Measurements from ENCODE around the gene PGAP1. TPM values are rescaled to one million over a fixed set of nuclear protein-coding genes. Genes with fewer than 3 reads are reported as not detected.
A peak's percentile ranks its signal among the peaks of the same experiment; 100 is the strongest.

Gene PGAP1
- total RNA-seq, 2 experiments from 2014 or later: 22.2 to 25.1 TPM

GRCh38 chr2:196963043-196963442 lies 36.5 kb upstream of the PGAP1 start:
- Mint-ChIP-seq H3K36me3 (ENCODE audit: low read depth) (peaks cover 3% of the 10 kb centered on the region), H3K4me3 (no peak overlapping the region), H3K9me3 (ENCODE audit: low read depth) (peaks cover 9% of the 10 kb centered on the region), H3K27ac (peak overlapping the region; percentile 76), H3K27me3 (no peaks in the 10 kb centered on the region), H3K4me1 (peaks cover 31% of the 10 kb centered on the region)
- DNase-seq: no peak
- POLR2A ChIA-PET: interaction anchor here (0.6 to 2.0 kb wide), 2 partner anchors 36 to 507 kb away, joined by 9 to 11 read pairs; no protein-coding TSS in a partner anchor
- CTCF ChIA-PET: interaction anchor here (0.9 to 2.0 kb wide), 4 partner anchors 13 to 35 kb away, joined by 3 to 5 read pairs (median 4); no protein-coding TSS in a partner anchor
- peak; percentile 50 for ATAC-seq
- intact Hi-C loops (cut with DNase I, micrococcal nuclease): no loop called here

DNA sequence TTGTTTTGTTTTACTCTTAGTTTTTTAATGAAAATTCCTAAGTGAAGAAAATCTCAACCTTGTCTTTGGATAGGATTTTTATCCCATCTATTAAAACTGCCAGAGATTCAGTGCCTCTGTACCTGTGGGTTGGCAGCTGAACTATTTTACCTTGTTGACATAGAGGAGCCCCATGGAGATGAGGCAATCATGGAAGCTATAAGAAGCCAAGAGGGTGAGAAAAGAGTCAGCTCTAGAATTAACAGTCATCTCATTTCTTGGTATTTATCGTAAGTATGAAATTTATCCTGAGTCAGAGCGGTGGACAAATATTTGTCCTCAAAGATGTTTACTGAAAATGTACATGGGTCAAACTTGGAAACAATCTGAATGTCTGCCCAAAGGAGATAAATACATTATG lies 35.8 kb upstream of the PGAP1 start:
- intact Hi-C loops (cut with DNase I, micrococcal nuclease): loop anchor here (1.0 kb wide), 2 partner anchors 26 to 35 kb away; no protein-coding TSS in a partner anchor
- peak overlapping the region; percentile 58 for H3K27ac Mint-ChIP-seq
- peak; percentile 74 for ATAC-seq
- peaks cover 9% of the 10 kb centered on the region for H3K9me3 Mint-ChIP-seq (ENCODE audit: low read depth)
- ChIA-PET CTCF (interaction anchor here (0.9 to 1.7 kb wide), 3 partner anchors 14 to 35 kb away, joined by 3 to 5 read pairs (median 3); no protein-coding TSS in a partner anchor), POLR2A (interaction anchor here (0.7 to 2.0 kb wide), 3 partner anchors 27 to 819 kb away, joined by 5 to 11 read pairs (median 7); no protein-coding TSS in a partner anchor)
- peaks cover 3% of the 10 kb centered on the region for H3K36me3 Mint-ChIP-seq (ENCODE audit: low read depth)
- no peaks in the 10 kb centered on the region for H3K27me3 Mint-ChIP-seq
- DNase-seq: no peak
- peaks cover 31% of the 10 kb centered on the region for H3K4me1 Mint-ChIP-seq
- H3K4me3 Mint-ChIP-seq: no peak overlapping the region

DNA sequence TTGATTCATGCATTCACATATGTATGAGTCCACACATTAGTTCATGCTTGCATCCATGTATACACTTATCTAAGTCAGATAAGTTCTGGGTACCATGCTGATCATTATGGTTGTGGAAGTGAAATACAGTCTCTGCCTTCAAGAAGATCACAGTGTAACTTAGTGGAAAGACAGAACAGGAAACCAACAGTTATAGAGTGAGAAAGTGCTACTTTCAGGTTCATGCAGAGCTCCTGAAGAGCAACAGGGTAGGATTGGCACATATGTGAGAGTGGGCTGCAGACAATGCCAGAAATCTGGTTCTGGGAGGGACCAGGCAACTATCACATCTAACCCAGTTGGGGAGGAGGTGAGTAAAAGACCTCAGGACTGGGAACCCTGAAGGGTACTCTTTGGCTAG lies 35.4 kb upstream of the PGAP1 start:
- Mint-ChIP-seq H3K27ac (peak overlapping the region; percentile 58), H3K4me1 (peaks cover 31% of the 10 kb centered on the region), H3K36me3 (ENCODE audit: low read depth) (peaks cover 3% of the 10 kb centered on the region), H3K9me3 (ENCODE audit: low read depth) (peaks cover 9% of the 10 kb centered on the region), H3K27me3 (no peaks in the 10 kb centered on the region), H3K4me3 (no peak overlapping the region)
- intact Hi-C loops (cut with DNase I, micrococcal nuclease): loop anchor here (1.0 kb wide), 2 partner anchors 26 to 35 kb away; no protein-coding TSS in a partner anchor
- ATAC-seq (peak; percentile 89), DNase-seq (peak; percentile 22)
- ChIA-PET POLR2A (interaction anchor here (0.6 to 2.0 kb wide), 4 partner anchors 28 to 818 kb away, joined by 3 to 11 read pairs (median 6); no protein-coding TSS in a partner anchor), CTCF (interaction anchor here (1.3 to 1.7 kb wide), 2 partner anchors 14 to 34 kb away, joined by 3 to 5 read pairs; no protein-coding TSS in a partner anchor)

DNA sequence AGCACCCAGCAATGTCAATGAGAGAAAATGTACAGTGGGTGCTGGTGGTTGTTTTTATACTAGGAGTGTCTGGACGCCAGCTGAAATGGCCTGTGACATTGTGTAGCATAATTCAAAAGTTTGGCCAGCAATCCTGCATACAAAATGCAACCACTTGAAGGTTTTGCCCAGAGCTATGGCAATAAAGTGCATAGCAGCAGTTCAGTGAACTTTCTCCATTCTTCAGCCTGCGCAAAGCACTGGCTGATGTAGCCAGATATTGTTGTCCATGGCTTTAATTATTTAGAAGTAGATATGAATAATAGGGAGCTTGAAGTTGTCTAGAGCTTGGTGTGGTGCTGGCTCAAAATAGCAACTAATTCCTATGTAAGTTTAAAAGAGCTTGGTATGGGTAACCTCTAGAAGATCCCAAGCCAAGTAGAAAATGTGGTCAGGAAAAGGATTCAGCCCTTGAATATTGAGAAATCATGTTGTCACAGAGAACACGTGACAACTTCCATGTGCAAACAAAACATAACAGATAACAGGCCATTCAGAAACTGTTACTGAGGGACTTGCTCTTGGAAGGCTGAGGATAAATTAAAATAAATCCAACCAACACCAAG lies 33.3 kb upstream of the PGAP1 start:
- Mint-ChIP-seq H3K4me3 (no peak overlapping the region), H3K27me3 (no peaks in the 10 kb centered on the region), H3K27ac (no peak overlapping the region), H3K36me3 (ENCODE audit: low read depth) (peaks cover 3% of the 10 kb centered on the region), H3K4me1 (peaks cover 31% of the 10 kb centered on the region), H3K9me3 (ENCODE audit: low read depth) (peaks cover 9% of the 10 kb centered on the region)
- ChIA-PET POLR2A (no interaction called here), CTCF (interaction anchor here (1.2 kb wide), 1 partner anchor 34 kb away, joined by 3 read pairs; no protein-coding TSS in a partner anchor)
- intact Hi-C loops (cut with DNase I, micrococcal nuclease): no loop called here
- no peak for DNase-seq
- ATAC-seq: no peak

DNA sequence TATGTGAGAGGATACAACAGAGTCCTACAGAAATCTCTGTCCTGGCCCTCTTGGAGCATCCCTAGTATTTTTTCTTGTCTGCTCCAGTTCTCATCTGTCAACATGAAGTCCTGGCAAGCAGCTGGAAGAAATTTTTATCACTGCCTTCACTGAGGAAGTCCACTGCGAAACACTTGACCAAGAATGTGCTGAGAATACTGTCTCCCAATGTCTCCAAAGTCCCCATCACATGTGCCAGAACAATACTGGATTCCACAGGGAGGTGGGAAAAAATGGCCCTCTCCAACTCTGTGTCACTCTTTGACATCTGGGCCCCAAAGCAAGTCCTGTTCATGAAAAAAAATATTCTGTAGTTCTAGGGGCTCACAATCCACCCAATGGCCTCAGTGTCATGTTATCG lies 32.8 kb upstream of the PGAP1 start:
- Mint-ChIP-seq H3K4me1 (peaks cover 31% of the 10 kb centered on the region), H3K9me3 (ENCODE audit: low read depth) (peaks cover 9% of the 10 kb centered on the region), H3K27me3 (no peaks in the 10 kb centered on the region), H3K36me3 (ENCODE audit: low read depth) (peaks cover 3% of the 10 kb centered on the region), H3K4me3 (no peak overlapping the region), H3K27ac (no peak overlapping the region)
- no peak for ATAC-seq
- intact Hi-C loops (cut with DNase I, micrococcal nuclease): no loop called here
- no peak for DNase-seq
- CTCF ChIA-PET: interaction anchor here (1.2 kb wide), 1 partner anchor 34 kb away, joined by 3 read pairs; no protein-coding TSS in a partner anchor
- POLR2A ChIA-PET: no interaction called here

GRCh38 chr2:196957881-196958525 lies 31.5 kb upstream of the PGAP1 start:
- CTCF ChIA-PET: interaction anchor here (0.6 to 1.0 kb wide), 4 partner anchors 10 to 210 kb away, joined by 3 to 4 read pairs (median 4); no protein-coding TSS in a partner anchor
- Mint-ChIP-seq H3K27me3 (no peaks in the 10 kb centered on the region), H3K4me1 (peaks cover 25% of the 10 kb centered on the region), H3K36me3 (ENCODE audit: low read depth) (peaks cover 2% of the 10 kb centered on the region), H3K27ac (no peak overlapping the region), H3K4me3 (no peak overlapping the region), H3K9me3 (ENCODE audit: low read depth) (peaks cover 9% of the 10 kb centered on the region)
- no peak for ATAC-seq
- no peak for DNase-seq
- intact Hi-C loops (cut with DNase I, micrococcal nuclease): no loop called here
- POLR2A ChIA-PET: no interaction called here

GRCh38 chr2:196957442-196957841 lies 30.9 kb upstream of the PGAP1 start:
- Mint-ChIP-seq H3K36me3 (ENCODE audit: low read depth) (no peaks in the 10 kb centered on the region), H3K9me3 (ENCODE audit: low read depth) (peaks cover 7% of the 10 kb centered on the region), H3K4me1 (peaks cover 21% of the 10 kb centered on the region), H3K27ac (no peak overlapping the region), H3K27me3 (peaks cover 2% of the 10 kb centered on the region), H3K4me3 (no peak overlapping the region)
- ATAC-seq (no peak), DNase-seq (no peak)
- intact Hi-C loops (cut with DNase I, micrococcal nuclease): no loop called here
- ChIA-PET POLR2A (no interaction called here), CTCF (interaction anchor here (0.7 to 1.0 kb wide), 3 partner anchors 9 to 27 kb away, joined by 3 to 4 read pairs (median 4); no protein-coding TSS in a partner anchor)

GRCh38 chr2:196956069-196956468 lies 29.6 kb upstream of the PGAP1 start:
- ATAC-seq: no peak
- no peak overlapping the region for H3K27ac Mint-ChIP-seq

DNA sequence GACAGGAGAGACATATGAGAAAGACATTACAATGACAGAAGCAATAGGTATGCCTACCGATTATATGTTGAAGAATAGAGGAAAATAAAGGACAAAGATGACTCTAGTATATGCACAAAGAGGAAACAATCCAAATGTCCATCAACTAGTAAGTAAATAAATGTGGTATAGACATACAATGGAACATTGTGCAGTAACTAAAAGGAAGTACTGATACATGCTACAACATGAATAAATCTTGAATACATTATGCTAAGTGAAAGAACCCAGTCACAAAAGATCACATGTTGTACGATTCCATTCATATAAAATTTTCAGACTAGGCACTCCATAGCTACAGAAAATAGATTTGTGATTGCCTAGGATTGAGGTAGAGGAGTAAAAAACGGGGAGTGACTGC lies 28.5 kb upstream of the PGAP1 start:
- no peak overlapping the region for H3K27ac Mint-ChIP-seq
- ATAC-seq (no peak), DNase-seq (no peak)
- H3K4me3 Mint-ChIP-seq: no peak overlapping the region
- POLR2A ChIA-PET: interaction anchor here (0.5 kb wide), 1 partner anchor 430 kb away, joined by 6 read pairs; no protein-coding TSS in a partner anchor
- intact Hi-C loops (cut with DNase I, micrococcal nuclease): no loop called here
- H3K9me3 Mint-ChIP-seq (ENCODE audit: low read depth): peaks cover 4% of the 10 kb centered on the region
- H3K27me3 Mint-ChIP-seq: peaks cover 2% of the 10 kb centered on the region
- CTCF ChIA-PET: interaction anchor here (0.8 to 1.0 kb wide), 2 partner anchors 20 to 21 kb away, joined by 3 read pairs; no protein-coding TSS in a partner anchor
- peaks cover 5% of the 10 kb centered on the region for H3K4me1 Mint-ChIP-seq
- H3K36me3 Mint-ChIP-seq (ENCODE audit: low read depth): no peaks in the 10 kb centered on the region

More at GRCh38 chr2:196956069-196956468, 29.6 kb upstream of the PGAP1 start:
- H3K9me3 Mint-ChIP-seq (ENCODE audit: low read depth): peaks cover 4% of the 10 kb centered on the region
- POLR2A ChIA-PET: no interaction called here
- peaks cover 2% of the 10 kb centered on the region for H3K27me3 Mint-ChIP-seq
- H3K36me3 Mint-ChIP-seq (ENCODE audit: low read depth): no peaks in the 10 kb centered on the region
- H3K4me3 Mint-ChIP-seq: no peak overlapping the region
- intact Hi-C loops (cut with DNase I, micrococcal nuclease): no loop called here
- no peak for DNase-seq
- H3K4me1 Mint-ChIP-seq: peaks cover 7% of the 10 kb centered on the region
- CTCF ChIA-PET: interaction anchor here (0.7 kb wide), 1 partner anchor 451 kb away, joined by 3 read pairs; no protein-coding TSS in a partner anchor

DNA sequence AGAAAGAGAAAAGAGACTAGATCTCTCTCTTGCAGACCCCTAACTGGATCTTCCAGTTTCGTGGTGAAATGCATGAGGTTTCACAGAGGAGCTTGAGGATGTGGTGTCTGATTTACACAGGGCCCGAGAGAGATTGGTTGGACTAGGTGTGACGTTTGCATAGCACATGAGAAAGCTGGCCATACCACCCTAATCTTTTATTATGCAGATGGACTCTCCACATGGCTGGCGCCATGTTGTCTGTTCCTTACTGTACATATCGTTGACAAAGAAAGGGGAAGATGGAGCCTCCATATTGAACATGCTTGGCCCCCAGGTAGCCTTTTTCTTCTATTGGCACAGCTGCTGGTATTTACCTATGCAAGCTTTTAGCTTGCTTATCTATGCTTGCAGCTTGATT lies 27.5 kb upstream of the PGAP1 start:
- Mint-ChIP-seq H3K36me3 (ENCODE audit: low read depth) (no peaks in the 10 kb centered on the region), H3K27me3 (peaks cover 2% of the 10 kb centered on the region), H3K4me3 (no peak overlapping the region), H3K27ac (no peak overlapping the region), H3K9me3 (ENCODE audit: low read depth) (peaks cover 4% of the 10 kb centered on the region), H3K4me1 (peaks cover 5% of the 10 kb centered on the region)
- ChIA-PET POLR2A (no interaction called here), CTCF (interaction anchor here (0.6 kb wide), 1 partner anchor 116 kb away, joined by 3 read pairs; no protein-coding TSS in a partner anchor)
- intact Hi-C loops (cut with DNase I, micrococcal nuclease): no loop called here
- ATAC-seq (no peak), DNase-seq (no peak)

- H3K9me3 Mint-ChIP-seq (ENCODE audit: low read depth): no peaks in the 10 kb centered on the region
- H3K36me3 Mint-ChIP-seq (ENCODE audit: low read depth): no peaks in the 10 kb centered on the region
- ChIA-PET POLR2A (no interaction called here), CTCF (interaction anchor here (0.9 to 1.1 kb wide), 2 partner anchors 9 to 142 kb away, joined by 3 read pairs; no protein-coding TSS in a partner anchor)
- no peak for ATAC-seq
- no peak overlapping the region for H3K4me3 Mint-ChIP-seq
- no peaks in the 10 kb centered on the region for H3K4me1 Mint-ChIP-seq
- H3K27me3 Mint-ChIP-seq: peaks cover 2% of the 10 kb centered on the region
- no peak overlapping the region for H3K27ac Mint-ChIP-seq
- intact Hi-C loops (cut with DNase I, micrococcal nuclease): no loop called here
- no peak for DNase-seq
Measured at GRCh38 chr2:196952936-196953335, 26.4 kb upstream of the PGAP1 start.
